Posterior cingulate gyrus (tissue), 11 donors: ENCODE results near the gene LAMC3.
A peak's percentile ranks its signal among the peaks of the same experiment; 100 is the strongest.

ENCODE experiments used
- DNase-seq, 10 donors: peaks; one replicate each; pipeline versions ENCODE4 v3.0.0 to v3.0.0-alpha.2; 2020 to 2021; ENCODE audit warnings: mixed read lengths in 3 of 10
- intact Hi-C: fragments of 100-400 bp; cut with DNase I; formaldehyde crosslinking; loops from one replicate; pipeline ENCODE4 v1.15.1; 2023

Gene LAMC3

GRCh38 chr9:131060900-131061630 is 52.1 kb downstream of the LAMC3 start:
- intact Hi-C loops, result no loop called here
- DNase-seq, result no peak

- no peak for DNase-seq
- intact Hi-C loops, result no loop called here
Observed at GRCh38 chr9:131062969-131063368, 54.0 kb downstream of the LAMC3 start.

- intact Hi-C loops, result no loop called here
- no peak for DNase-seq
Observed at GRCh38 chr9:131065599-131065998, 56.6 kb downstream of the LAMC3 start.

- DNase-seq, result no peak
- intact Hi-C loops, result no loop called here
Observed at GRCh38 chr9:131067625-131068024, 58.7 kb downstream of the LAMC3 start.

- no peak for DNase-seq
- intact Hi-C loops, result no loop called here
Observed at GRCh38 chr9:131068076-131068816, 59.3 kb downstream of the LAMC3 start.

GRCh38 chr9:131069699-131070098 is 60.7 kb downstream of the LAMC3 start:
- DNase-seq, result no peak
- intact Hi-C loops, result no loop called here

- intact Hi-C loops, result no loop called here
- no peak for DNase-seq
Observed at GRCh38 chr9:131072107-131072870, 63.3 kb downstream of the LAMC3 start.

- intact Hi-C loops, result no loop called here
- DNase-seq, result no peak
Observed at GRCh38 chr9:131072871-131073237, 63.9 kb downstream of the LAMC3 start.

- no peak for DNase-seq
- intact Hi-C loops, result no loop called here
Observed at GRCh38 chr9:131076347-131077195, 67.6 kb downstream of the LAMC3 start.

GRCh38 chr9:131078427-131079366 is 69.7 kb downstream of the LAMC3 start:
- intact Hi-C loops, result no loop called here
- DNase-seq, result no peak

GRCh38 chr9:131080589-131080988 is 71.6 kb downstream of the LAMC3 start:
- intact Hi-C loops, result no loop called here
- DNase-seq, result no peak

GRCh38 chr9:131081868-131082267 is 72.9 kb downstream of the LAMC3 start:
- intact Hi-C loops, result no loop called here
- DNase-seq, result no peak

- intact Hi-C loops, result no loop called here
- DNase-seq, result no peak
Observed at GRCh38 chr9:131082774-131083512, 74.0 kb downstream of the LAMC3 start.

- intact Hi-C loops, result no loop called here
- no peak for DNase-seq
Observed at GRCh38 chr9:131084661-131085369, 75.8 kb downstream of the LAMC3 start.

- peak in 1 of 10 donors; percentile 72 for DNase-seq
- intact Hi-C loops, result no loop called here
Observed at GRCh38 chr9:131085370-131086122, 76.6 kb downstream of the LAMC3 start.

GRCh38 chr9:131087354-131087893 is 78.5 kb downstream of the LAMC3 start:
- intact Hi-C loops, result no loop called here

More at GRCh38 chr9:131087354-131087893, 78.5 kb downstream of the LAMC3 start:
- DNase-seq, result no peak
